Anterior cingulate cortex (tissue), 58 donors: Measurements from ENCODE around the gene HCN4.
A peak's percentile ranks its signal among the peaks of the same experiment; 100 is the strongest.
"Not testable (repeated sequence)": the region's sequence is repeated elsewhere in the genome, so short reads cannot be mapped to it uniquely, and the experiment has no call there.

Source experiments
- DNase-seq, 58 donors: peaks; one replicate each; lab custom pipeline; 2025; lab: John Stamatoyannopoulos, UW

HCN4 gene

DNA sequence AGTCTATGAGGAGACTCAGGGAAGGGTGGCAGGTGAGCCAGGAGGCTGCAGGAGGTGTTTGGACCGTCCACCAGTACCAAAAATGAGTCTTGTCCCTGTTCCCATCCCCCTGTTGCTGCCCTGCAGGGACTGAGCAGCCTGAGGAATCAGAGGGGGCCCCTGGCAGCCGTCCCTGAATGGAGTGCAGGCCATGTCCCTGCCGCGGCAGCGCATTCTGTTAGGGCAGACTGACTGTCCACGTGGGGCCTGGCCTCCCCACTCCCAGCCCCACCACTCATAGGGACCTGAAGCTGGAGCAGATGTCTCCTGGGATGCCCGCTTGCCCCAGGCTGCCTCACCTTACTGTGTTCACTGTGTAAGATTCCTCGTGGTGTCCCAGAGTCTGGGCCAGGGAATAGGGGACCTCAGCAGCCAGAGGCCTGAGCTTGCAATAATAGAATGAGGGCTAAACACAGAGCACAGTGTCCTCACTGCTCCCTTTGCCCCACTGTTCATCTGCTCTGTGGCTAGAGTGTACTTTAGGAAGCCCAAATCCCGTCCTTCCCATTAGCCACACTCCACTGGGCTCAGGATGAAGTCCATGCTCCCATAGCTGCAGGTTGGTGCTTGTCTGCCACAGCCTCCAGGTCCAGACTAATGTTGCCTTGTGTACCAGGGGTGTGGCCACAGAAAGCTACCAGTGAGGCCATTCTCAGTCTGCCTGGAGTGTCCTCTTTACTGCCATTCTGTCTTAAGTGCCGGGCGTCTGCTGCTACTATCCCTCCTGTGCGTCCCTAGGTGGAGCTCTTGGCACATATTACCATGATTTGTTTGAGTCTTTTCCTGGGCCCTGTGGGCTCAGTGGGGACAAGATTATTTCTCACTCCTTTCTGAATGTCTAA is 63.2 kb downstream of the HCN4 start:
- peak in 22 of 58 donors; percentile 7 to 65 (median 23) for DNase-seq

DNA sequence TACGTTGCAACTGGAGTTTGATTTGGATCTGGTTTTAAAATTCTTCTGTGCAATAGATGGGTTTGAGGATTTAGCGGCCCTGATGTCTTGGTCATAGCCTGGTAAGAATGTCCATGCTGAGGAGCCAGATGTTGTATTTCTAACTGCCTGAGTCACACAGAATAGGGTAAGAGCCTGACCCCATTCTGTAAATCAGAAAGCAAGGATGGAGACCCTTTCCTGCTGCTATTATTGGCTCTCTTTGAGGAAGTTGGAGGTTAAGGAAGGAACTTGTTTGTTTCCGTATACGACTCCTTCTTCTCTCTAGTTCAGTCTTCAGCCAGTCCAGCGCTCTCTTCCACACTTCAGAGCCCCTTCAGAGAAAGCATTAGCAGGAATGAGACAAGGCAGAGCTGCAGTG is 65.1 kb downstream of the HCN4 start:
- no peak for DNase-seq

DNA sequence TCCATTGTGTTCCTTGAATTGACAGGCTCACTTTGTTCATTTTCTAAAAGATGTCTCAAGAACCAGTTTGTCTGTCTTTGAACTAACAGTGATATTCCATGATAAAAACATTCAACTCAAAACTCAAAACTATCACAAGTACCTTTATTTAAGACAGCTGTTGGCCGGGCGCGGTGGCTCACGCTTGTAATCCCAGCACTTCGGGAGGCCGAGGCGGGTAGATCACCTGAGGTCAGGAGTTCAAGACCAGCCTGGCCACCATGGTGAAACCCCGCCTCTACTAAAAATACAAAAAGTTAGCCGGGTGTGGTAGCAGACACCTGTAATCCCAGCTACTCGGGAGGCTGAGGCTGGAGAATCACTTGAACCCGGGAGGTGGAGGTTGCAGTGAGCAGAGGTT is 68.5 kb downstream of the HCN4 start:
- not testable (repeated sequence) for DNase-seq

DNA sequence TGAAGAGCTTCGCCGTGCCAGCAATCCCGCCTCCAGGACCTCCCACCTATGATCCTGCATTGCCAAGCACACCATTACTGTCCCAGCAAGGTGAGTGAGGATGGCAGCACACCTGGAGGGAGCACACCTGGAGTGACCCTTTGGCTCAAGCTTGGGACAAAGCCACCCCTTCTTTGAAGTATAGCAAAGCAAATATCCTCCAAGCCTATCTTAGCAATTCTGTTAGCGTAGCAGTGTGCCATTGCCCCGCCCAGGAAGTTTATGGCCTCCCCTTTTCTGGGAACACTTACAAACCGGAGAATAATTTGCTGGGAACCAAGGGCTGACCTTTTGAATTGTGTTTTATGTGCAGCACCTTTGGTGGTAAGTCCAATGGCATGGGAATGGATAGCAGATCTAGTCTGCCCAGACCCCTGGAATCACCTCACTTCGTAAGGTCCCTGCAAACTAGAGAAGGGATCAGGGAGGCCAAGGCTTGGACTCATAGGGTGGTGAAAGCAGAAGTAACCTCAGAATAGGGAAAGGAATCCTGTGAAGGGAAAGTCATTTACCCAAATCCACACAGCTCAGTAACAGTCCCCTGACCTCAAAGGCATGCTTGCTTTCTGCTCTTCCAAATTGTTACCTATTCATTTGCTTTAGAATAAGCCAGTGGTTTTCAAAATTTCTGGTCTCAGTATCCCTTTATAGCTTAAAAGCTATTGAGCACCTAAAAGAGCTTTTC is 70.1 kb downstream of the HCN4 start:
- no peak for DNase-seq

DNA sequence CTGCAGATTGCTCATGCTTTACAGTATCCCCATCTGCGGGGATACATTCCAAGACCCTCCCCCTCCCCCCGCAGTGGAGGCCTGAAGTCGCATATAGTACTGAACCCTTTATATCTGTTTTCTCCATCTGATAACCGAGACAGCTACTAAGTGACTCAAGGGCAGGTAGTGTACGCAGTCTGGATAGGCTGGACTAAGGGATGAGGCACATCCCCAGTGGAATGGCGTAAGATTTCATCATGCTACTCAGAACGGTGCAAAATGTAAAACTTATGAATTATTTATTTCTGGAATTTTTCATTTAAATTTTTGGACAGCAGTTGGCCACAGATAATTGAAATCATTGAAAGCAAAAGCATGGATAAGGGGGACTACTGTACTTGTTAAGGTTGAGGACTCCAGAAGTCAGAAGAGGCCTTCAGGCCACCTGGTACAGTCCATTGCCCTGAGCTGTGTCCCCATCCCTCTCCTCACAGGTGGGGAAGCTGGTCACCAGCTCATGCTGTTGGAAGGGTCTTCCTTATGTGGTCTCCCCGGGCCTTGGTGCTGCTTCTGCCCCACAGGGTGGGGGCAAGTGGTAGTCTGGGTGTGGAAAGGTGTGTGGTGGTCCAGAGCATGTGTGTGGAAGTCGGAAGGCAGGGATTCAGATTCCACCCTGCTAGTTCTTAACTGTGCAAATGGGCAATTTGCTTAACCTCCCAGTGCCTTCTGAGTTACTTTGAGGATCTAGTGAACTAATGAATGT is 72.0 kb downstream of the HCN4 start:
- no peak for DNase-seq

DNA sequence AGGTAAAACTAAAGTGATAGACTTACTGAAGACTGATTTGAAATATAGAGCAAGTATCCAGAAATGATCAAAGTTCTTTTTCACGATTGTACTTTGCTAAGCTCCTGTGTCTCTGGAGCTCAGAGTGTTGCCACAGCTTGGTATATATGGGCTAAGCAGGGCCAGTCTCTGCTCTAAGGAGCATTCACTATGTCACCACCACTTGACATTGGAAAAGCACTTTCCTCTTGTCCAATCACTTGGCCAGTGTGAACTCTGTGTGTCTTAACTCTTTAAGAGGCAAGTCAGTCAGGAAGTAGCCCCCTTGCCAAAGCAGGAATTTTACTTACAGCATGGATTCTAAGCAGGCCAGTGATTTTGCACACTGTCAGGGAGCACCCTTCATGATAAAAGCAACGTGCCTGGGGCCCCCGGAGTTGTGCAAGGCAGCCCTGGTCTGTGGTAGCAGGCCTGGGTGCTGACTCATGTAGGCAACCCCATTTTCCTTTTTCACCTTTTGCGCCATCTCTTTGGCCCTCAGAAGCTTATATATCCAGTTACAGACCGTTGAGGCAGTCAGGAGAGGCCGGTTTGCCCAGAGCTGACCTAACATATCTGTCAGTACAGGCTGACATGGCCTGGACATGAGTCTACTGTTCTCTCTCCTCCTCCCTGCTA is 73.0 kb downstream of the HCN4 start:
- DNase-seq: no peak

DNA sequence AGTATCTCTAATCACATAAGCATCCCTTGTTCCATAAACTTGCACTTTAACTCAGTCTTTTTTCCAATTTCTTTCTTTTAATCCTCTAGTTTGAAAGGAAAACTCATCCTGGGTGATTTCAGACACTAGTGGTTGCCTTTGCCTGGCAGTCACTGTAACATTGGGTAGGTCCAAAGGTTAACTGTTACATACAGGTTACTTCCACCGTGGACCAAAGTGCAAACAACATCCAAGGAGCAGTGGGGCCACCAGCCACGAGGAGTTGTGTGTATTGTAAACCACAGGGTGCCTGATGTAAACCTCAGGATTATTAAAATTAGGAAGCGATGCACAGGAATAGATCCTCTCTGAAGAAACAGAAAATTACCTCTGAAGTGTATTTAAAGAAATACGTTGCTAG is 75.0 kb downstream of the HCN4 start:
- no peak for DNase-seq

DNA sequence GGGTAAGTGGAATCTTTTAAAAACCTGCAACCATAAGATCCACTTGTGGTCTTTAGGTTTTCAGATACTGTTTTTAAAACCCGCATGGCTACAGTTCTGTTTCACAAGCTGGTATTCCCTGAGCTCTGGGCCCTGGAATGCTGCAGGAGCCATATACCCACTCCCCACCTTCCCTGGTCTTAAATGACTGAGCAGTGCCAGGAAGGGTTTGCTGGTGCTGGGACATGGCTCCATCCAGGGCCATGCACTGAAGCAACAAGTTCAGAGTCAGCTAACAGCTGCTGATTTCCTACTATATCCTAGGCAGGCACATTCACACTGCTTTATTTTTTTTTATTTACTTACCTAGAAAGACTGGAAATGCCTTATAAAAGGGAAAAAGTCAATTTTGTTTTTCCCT is 77.3 kb downstream of the HCN4 start:
- DNase-seq: no peak

DNA sequence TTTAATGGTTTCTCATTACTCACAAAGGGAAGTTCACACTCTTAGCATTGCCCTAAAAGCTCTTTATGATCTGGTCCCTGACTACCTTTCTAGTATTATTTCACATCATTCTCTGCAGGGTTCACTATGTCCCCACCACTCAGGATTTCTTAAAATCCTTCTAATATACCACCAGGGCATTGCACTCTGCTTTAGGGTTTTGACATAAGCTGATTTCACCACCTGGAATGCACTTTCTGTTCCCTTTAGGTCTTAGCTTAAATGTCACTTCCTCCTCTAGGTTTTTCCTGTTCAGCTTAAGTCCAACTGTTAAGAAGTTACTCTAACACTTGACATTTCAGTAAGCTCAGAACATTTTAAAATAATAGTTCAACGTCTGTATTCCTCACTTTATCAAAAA is 81.7 kb downstream of the HCN4 start:
- DNase-seq: no peak

DNA sequence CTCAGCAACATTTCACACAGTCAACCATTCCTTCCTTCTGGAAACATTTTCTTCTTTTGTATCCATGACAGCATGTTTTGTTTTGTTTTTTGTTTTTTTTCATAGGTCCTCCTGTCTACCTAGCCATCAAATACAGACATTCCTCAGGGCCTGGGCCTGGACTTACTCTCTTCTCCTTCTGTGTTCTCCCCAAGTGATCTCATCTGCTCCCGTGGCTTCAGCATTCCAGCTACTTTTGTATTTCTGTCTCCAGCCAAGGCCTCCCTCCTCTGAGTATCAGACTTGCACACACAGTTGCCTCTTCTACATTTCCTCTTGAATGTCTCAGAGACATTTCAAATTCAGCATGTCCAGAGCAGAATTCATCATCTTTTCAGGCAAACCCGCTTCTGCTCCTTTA is 82.4 kb downstream of the HCN4 start:
- DNase-seq: no peak

DNA sequence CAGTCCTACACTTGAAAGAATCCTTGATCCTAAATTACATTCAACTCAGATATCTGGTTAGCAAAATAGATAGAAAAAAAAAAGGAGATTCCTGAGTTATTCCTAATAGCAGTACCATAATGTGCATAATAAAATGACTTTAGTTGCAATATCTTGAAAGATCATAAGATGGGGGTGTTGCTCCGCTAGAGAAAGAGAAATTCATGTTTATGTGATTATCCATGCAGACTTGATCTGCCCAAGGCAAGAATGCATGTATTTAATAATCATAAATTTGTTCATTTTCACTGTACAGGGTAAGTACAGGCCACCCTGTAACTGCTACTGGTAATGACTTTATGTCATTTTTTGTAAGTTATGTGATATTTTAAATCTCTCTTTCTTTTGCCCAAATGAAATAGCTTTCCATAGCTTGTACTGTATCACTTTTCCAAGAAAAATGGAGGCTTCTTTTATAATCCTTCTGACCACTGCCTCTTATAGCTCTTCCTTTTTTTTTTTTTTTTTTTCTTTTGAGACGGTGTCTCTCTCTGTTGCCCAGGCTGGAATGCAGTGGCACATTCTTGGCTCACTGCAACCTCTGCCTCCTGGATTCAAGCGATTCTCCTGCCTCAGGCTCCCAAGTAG is 84.6 kb downstream of the HCN4 start:
- no peak for DNase-seq

DNA sequence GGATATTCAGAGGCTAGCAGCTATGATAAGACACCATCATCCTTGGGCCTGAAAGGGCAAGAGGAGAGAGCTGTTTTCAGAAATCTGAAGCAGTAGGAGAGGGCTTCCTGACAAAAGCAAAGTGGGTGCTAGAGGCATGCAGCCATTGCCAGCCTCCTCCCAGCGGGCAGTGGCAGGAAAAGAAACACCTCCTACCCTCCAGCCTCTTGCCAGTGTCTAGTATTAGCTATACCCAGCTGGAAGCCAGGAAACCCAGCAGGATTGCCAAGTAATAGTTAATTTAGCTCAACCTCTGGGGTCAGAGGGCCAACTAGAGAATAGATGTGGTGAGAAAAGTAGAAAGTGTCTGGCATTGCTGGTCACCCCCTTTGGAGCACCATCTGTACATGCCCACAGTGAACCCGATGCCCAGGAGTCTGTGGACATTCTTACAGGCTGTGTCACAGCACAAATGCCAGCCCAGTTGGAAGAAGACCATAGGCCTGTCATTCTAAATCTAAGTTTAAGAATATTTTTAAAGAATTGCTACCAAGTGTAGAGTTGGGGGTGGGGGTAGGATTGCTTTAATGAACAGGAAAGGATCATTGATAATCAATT is 85.3 kb downstream of the HCN4 start:
- DNase-seq: no peak

DNA sequence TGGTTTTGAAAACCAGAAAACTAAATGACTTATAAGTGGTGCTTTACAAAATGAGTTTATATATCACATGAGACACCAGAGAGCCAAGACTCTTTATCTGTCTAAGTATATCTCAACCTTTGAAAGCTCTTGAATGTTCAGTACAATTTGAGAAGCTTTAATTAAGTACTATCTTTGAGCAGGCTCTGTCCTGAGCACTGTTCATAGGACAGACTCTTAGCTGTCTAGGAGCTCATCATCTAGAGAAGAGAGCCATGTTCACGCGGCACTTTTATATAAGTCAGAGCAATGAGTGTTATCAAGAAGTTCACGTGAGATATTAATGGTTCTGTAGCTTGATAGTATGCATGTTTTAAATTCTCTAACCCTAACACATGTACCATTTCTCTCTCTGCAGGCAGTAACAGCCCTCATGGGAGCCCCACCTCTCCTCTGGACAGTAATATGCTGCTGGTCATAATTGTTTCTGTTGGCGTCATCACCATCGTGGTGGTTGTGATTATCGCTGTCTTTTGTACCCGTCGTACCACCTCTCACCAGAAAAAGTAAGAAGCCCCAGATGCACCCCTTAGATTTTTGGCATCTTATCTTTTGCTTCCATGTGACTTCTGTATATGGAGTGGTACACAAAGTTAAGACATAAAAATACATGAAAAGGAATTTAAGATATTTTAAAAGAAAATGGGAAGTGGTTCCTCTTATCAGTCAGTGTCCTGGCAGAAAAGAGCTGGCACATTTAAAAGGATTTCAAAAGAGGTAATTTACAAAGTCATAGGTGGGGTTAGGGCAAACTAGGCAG is 86.0 kb downstream of the HCN4 start:
- no peak for DNase-seq

DNA sequence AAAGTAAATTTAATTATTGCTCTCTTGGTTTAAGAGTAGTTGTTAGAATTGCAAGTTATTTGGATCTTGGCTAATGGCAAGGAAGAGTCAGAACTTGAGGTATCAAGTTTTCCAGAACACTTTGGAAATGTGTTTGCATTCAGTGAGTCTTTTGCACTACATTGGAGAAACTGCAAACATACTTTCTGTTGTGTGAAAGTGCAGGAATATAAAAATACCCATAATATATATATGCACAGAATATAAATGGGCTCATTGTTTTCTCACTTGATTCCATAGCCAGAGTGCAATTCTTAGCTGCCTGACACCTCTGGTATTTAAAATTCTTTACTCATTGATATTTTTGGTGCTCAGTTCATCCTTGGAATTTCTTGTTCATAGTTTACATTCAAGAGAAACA is 92.9 kb downstream of the HCN4 start:
- no peak for DNase-seq

DNA sequence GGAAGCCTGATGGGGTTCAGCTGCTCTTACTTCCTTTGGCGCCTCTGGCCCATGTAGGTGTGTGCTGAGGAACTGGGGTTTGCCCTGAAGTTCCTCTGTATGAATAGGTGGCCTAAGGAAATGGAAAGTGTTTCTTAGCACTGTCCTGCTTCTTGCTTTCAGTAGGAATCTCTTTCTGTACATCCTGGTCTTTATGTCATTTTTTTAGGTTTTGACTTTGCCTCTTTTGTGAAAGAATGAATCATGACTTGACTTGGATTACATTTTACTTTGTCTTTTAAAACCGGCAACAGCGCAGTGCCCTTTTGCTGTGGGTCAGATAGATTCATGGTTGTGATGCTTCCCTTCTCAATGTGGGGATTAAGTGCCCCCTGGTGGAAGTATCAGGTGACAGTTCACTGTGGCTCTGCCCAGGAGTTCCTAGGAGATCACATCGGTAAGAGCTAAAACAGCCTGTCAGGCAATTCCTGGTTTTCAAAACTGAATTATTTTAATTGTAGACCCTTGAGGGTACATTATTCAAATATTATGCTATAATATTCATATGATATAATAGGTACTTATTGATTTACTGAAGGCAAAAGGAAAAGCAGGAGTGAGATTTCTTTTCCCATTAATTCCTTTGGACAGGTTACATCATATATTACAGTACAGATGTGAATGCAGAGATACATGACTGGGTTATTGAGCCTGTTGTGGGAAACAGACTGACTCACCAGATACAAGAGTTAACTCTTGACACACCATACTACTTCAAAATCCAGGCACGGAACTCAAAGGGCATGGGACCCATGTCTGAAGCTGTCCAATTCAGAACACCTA is 95.4 kb downstream of the HCN4 start:
- peak in 43 of 58 donors; percentile 1 to 62 (median 22) for DNase-seq

DNA sequence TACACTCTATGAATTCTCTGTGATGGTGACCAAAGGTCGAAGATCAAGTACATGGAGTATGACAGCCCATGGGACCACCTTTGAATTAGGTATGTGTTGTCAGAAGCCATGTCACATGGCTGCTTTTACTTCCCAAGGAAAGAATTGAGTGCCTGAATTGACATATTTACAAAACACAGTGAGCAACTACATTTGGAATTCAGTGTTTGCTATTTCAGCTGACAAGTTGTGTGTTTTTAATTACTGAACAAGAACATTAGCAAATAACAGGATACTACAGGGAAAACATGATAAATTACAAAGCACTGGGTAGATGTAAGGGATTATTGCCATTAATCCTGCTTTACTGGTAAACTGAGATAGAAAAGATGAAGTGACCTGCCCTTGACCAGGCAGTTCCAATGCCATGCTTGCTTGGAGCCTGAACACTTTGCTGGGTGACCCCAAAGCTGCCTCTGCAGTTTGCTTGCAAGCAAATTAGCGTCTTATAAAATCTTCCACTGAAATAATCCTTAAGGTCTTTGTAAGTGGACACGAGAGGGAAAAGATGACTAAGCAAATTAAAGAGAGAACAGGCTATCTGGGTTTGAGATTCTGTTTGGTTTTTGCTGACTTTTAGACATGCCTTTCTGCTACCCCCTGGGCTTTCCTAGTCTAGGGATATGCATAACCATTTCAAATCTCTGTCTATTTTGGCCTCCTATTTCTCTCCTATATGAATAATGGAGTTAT is 98.2 kb downstream of the HCN4 start:
- DNase-seq: no peak
